B cell (primary cell): Measurements from ENCODE around the gene CBLN4. TPM values are rescaled to one million over a fixed set of nuclear protein-coding genes. Genes with fewer than 3 reads are reported as not detected.

ENCODE experiments used
- ATAC-seq: fragments of 200-7000 bp; cut with Tn5 transposase; one replicate; pipeline ENCODE4 v1.10.0; 2021; ENCODE audit warnings: low read depth, mild to moderate bottlenecking, moderate number of reproducible peaks, moderate library complexity
- CTCF ChIA-PET: fragments of 350-600 bp; sonication (Branson Sonifier 250); formaldehyde crosslinking; loops from one replicate; lab custom pipeline; 2021; ENCODE audit warnings: antibody characterized with exemption, inconsistent platforms; lab: Charles Lee
- POLR2A ChIA-PET: fragments of 350-600 bp; sonication (Branson Sonifier 250); formaldehyde crosslinking; loops from one replicate; lab custom pipeline; 2021; ENCODE audit warnings: antibody characterized with exemption; lab: Charles Lee
- DNase-seq: peaks from one replicate; pipeline ENCODE4 v3.0.0; 2013
- H2AFZ ChIP-seq: 2 replicates; pipeline ENCODE4 v1.6.1; 2012; ENCODE audit warnings: mild to moderate bottlenecking, low read depth, low read length; ENCODE audit not compliant: insufficient read depth, poor library complexity, severe bottlenecking
- H3K27ac ChIP-seq, 2 donors: 1 replicate in 1 of 2; 2 replicates in 1 of 2; pipeline ENCODE4 v1.5.1; 2012 to 2013; ENCODE audit warnings: low read length in 2 of 2, mild to moderate bottlenecking in 2 of 2, moderate library complexity in 1 of 2
- H3K27me3 ChIP-seq, 4 experiments: fragments of 200-600 bp in 1 of 4; sonication (generic) in 1 of 4; replicated peaks in 1 of 4; 1 replicate in 2 of 4; 2 replicates in 2 of 4; pipeline versions ENCODE4 v1.6.1 to v1.7.0; 2013 to 2016; ENCODE audit warnings: low read length in 3 of 4, mild to moderate bottlenecking in 2 of 4, mixed read lengths in 1 of 4, moderate library complexity in 1 of 4; ENCODE audit not compliant: insufficient read depth in 4 of 4, control insufficient read depth in 3 of 4; ENCODE audit errors: control extremely low read depth in 1 of 4
- H3K36me3 ChIP-seq, 2 experiments: replicated peaks in 1 of 2; 1 replicate in 1 of 2; 2 replicates in 1 of 2; pipeline versions ENCODE4 v1.6.1 to v1.7.1; 2013; ENCODE audit warnings: low read length in 1 of 2; ENCODE audit not compliant: insufficient read depth in 2 of 2, control insufficient read depth in 1 of 2; ENCODE audit errors: control extremely low read depth in 1 of 2, extremely low read depth in 1 of 2
- H3K4me1 ChIP-seq, 2 donors: fragments of 200-600 bp in 1 of 2; sonication (generic) in 1 of 2; 1 replicate in 1 of 2; 2 replicates in 1 of 2; pipeline versions ENCODE4 v1.5.1 to v1.6.1; 2013 to 2017; ENCODE audit warnings: low read length in 2 of 2; ENCODE audit not compliant: control insufficient read depth in 2 of 2, insufficient read depth in 2 of 2
- H3K4me2 ChIP-seq: replicated peaks from 2 replicates; pipeline ENCODE3; 2012; ENCODE audit warnings: mild to moderate bottlenecking, low read depth, low read length; ENCODE audit not compliant: poor library complexity, severe bottlenecking
- H3K4me3 ChIP-seq, 5 experiments: fragments of 200-600 bp in 1 of 5; sonication (generic) in 1 of 5; 1 replicate in 3 of 5; 2 replicates in 2 of 5; pipeline versions ENCODE4 v1.5.1 to v1.7.0; 2011 to 2016; ENCODE audit warnings: low read length in 4 of 5, mild to moderate bottlenecking in 4 of 5, low read depth in 2 of 5, control low read depth in 1 of 5, moderate library complexity in 1 of 5; ENCODE audit not compliant: insufficient read depth in 1 of 5; ENCODE audit errors: control extremely low read depth in 1 of 5, extremely low read depth in 1 of 5
- H3K79me2 ChIP-seq: fragments of 200-600 bp; sonication (generic); one replicate; pipeline ENCODE4 v1.6.0; 2016; ENCODE audit warnings: low read length; ENCODE audit not compliant: control insufficient read depth, insufficient read depth
- H3K9ac ChIP-seq: fragments of 200-600 bp; sonication (generic); 2 replicates; pipeline ENCODE4 v1.6.1; 2017; ENCODE audit warnings: mild to moderate bottlenecking, low read length, moderate library complexity
- H3K9me3 ChIP-seq, 3 donors: one replicate each; pipeline versions ENCODE4 v1.6.1 to v1.7.1; 2013; ENCODE audit warnings: low read length in 2 of 3; ENCODE audit not compliant: control insufficient read depth in 2 of 3, insufficient read depth in 1 of 3; ENCODE audit errors: control extremely low read depth in 1 of 3
- H4K20me1 ChIP-seq: 2 replicates; pipeline ENCODE4 v1.6.0; 2012; ENCODE audit warnings: mild to moderate bottlenecking, low read length; ENCODE audit not compliant: insufficient read depth, control insufficient read depth, poor library complexity, severe bottlenecking
- H3K27ac Mint-ChIP-seq: one replicate; pipeline ENCODE4 v1.8.0; 2021; ENCODE audit warnings: mixed read lengths
- H3K27me3 Mint-ChIP-seq: one replicate; pipeline ENCODE4 v1.8.0; 2021; ENCODE audit warnings: mixed read lengths
- H3K4me1 Mint-ChIP-seq: one replicate; pipeline ENCODE4 v1.8.0; 2021; ENCODE audit warnings: mixed read lengths
- H3K4me3 Mint-ChIP-seq: one replicate; pipeline ENCODE4 v1.8.0; 2021; ENCODE audit warnings: mixed read lengths
- H3K9me3 Mint-ChIP-seq: one replicate; pipeline ENCODE4 v1.8.0; 2022; ENCODE audit warnings: mixed read lengths; ENCODE audit not compliant: insufficient read depth
- CTCF ChIP-seq: fragments of 200-600 bp; IDR thresholded peaks from one replicate; pipeline ENCODE4 v1.8.0; 2022; ENCODE audit warnings: antibody characterized with exemption, mild to moderate bottlenecking
- EZH2 ChIP-seq: IDR thresholded peaks from 2 replicates; pipeline ENCODE4 v1.6.1; 2012; ENCODE audit warnings: borderline replicate concordance, low read depth, mild to moderate bottlenecking, moderate library complexity, low read length; ENCODE audit not compliant: insufficient read depth, poor library complexity, severe bottlenecking
- WGBS: methylation state at CpG from one replicate; pipeline ENCODE4 v1.1.5; 2013; ENCODE audit warnings: missing lambda C conversion rate; ENCODE audit not compliant: insufficient coverage; 5-methylcytosine and 5-hydroxymethylcytosine counted together
- intact Hi-C: fragments of 100-400 bp; cut with micrococcal nuclease; formaldehyde crosslinking; loops from one replicate; pipeline ENCODE4 v1.10.0; 2022
- polyA plus RNA-seq: library from polyadenylated mRNA; depleted of rRNA; stranded (reverse); fragments of >200 nt; gene quantifications from 2 replicates; pipeline ENCODE4 v1.2.3, GENCODE V29; 2012
- total RNA-seq, 2 donors: library from RNA; stranded (reverse); fragments of 120-200 nt in 1 of 2; gene quantifications; 1 replicate in 1 of 2; 2 replicates in 1 of 2; pipeline versions ENCODE4 v1.2.3 to v1.2.4, GENCODE V29; 2013 to 2022

CBLN4 gene
- total and polyA plus RNA-seq, 2 donors (not counting 1 experiment from before 2014, with no cell fraction given), result not detected

DNA sequence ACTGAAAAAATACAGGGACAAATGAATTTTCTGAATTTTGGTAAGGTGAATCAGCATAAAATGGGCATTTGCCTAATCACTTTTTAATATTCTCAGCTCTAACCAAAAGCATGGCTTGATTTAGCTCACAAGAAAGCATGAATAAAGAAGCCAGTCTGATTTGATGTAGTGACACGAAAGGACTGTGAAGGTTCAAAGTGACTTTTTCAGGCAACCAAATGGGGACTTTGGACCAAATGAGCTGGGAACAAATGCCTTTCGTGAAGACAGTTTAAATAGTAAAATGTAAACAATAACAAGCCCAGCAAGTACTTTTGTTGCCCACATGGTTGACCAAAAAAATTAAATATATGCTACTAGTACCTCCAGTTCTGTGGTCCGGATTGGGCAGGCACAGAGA, 12.9 kb upstream of the CBLN4 start:
- no peaks in the 10 kb centered on the region for H3K27me3 Mint-ChIP-seq
- no peaks in the 10 kb centered on the region for H4K20me1 ChIP-seq
- H3K4me1 Mint-ChIP-seq, result no peaks in the 10 kb centered on the region
- H3K9ac ChIP-seq, result no peak overlapping the region
- H3K79me2 ChIP-seq, result no peaks in the 10 kb centered on the region
- ChIA-PET POLR2A (no interaction called here), CTCF (no interaction called here)
- no peak overlapping the region for H3K4me3 Mint-ChIP-seq
- no peak overlapping the region for H3K4me2 ChIP-seq
- no peaks in the 10 kb centered on the region for H3K36me3 ChIP-seq
- H3K27ac Mint-ChIP-seq, result no peak overlapping the region
- peaks cover 2% of the 10 kb centered on the region for H3K9me3 Mint-ChIP-seq
- H3K4me1 ChIP-seq, result no peaks in the 10 kb centered on the region
- intact Hi-C loops, result no loop called here
- no CpG with 5 or more reads among the region's 3 CpGs for WGBS
- H3K9me3 ChIP-seq, result peaks cover 0 to 4% (median 2%) of the 10 kb centered on the region in 3 donors
- H3K27me3 ChIP-seq, result no peaks in the 10 kb centered on the region
- ATAC-seq (no peak), DNase-seq (no peak)
- no peak overlapping the region for H3K4me3 ChIP-seq
- H2AFZ ChIP-seq, result no peak overlapping the region
- no peak overlapping the region for H3K27ac ChIP-seq
- TF ChIP-seq CTCF (no peak), EZH2 (no peak)

DNA sequence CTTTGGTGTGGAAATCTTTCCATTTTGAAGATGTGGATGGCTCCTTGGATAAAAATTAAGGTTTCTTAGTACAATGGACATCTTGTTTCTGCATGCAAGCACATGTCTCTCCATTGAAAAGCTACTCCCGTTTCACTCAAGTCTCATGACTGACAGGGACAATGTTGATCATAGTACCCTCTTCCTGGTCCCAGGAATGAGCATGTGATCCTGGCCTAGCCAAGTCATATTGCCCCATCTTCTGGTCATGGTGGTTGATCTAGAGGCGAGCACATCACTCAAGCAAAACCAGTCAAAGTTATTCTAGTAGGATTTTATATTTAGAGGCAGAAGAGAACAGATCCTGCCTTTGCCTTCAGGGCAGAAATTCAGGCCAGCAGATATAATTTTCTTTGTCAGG, 12.2 kb upstream of the CBLN4 start:
- H3K9me3 Mint-ChIP-seq, result peaks cover 2% of the 10 kb centered on the region
- POLR2A ChIA-PET, result no interaction called here
- no peak for TF ChIP-seq EZH2
- no peak for TF ChIP-seq CTCF

More for the DNA sequence above, 12.2 kb upstream of the CBLN4 start:
- H3K4me1 Mint-ChIP-seq, result no peaks in the 10 kb centered on the region
- no peak overlapping the region for H3K4me3 Mint-ChIP-seq
- ATAC-seq, result no peak
- no peak overlapping the region for H3K4me3 ChIP-seq
- H3K27me3 ChIP-seq, result no peaks in the 10 kb centered on the region
- DNase-seq, result no peak
- H3K27me3 Mint-ChIP-seq, result no peaks in the 10 kb centered on the region
- no peaks in the 10 kb centered on the region for H3K36me3 ChIP-seq
- H3K9ac ChIP-seq, result no peak overlapping the region
- no peaks in the 10 kb centered on the region for H4K20me1 ChIP-seq
- no peaks in the 10 kb centered on the region for H3K4me1 ChIP-seq
- intact Hi-C loops, result no loop called here
- peaks cover 0 to 4% (median 2%) of the 10 kb centered on the region in 3 donors for H3K9me3 ChIP-seq
- H3K27ac ChIP-seq, result no peak overlapping the region
- H3K4me2 ChIP-seq, result no peak overlapping the region
- no peaks in the 10 kb centered on the region for H3K79me2 ChIP-seq
- no peak overlapping the region for H2AFZ ChIP-seq
- H3K27ac Mint-ChIP-seq, result no peak overlapping the region
- 91% methylated on average over 1 of the region's 2 CpGs for WGBS
- CTCF ChIA-PET, result no interaction called here
